GM10847 (cell line): Measurements from ENCODE around the gene GMDS.
A peak's percentile ranks its signal among the peaks of the same experiment; 100 is the strongest.

Experiments used
- POLR2A ChIP-seq: IDR thresholded peaks from 2 replicates; pipeline ENCODE4 v1.6.1; 2011; ENCODE audit not compliant: insufficient read length; ENCODE audit errors: extremely low read depth

GMDS gene

GRCh38 chr6:2245103-2245876, at the start of gene GMDS:
GMDS (minus strand) TSS chr6:2245605.
- peak; percentile 75 for TF ChIP-seq POLR2A

GRCh38 chr6:2285510-2285909, 40.1 kb upstream of the GMDS start:
- no peak for TF ChIP-seq POLR2A

GRCh38 chr6:2275892-2276242, 30.5 kb upstream of the GMDS start:
- TF ChIP-seq POLR2A: no peak

- no peak for TF ChIP-seq POLR2A
Observed at GRCh38 chr6:2274981-2275891, 29.8 kb upstream of the GMDS start.

GRCh38 chr6:2272696-2273095, 27.3 kb upstream of the GMDS start:
- no peak for TF ChIP-seq POLR2A

- TF ChIP-seq POLR2A: no peak
Observed at GRCh38 chr6:2270054-2270453, 24.6 kb upstream of the GMDS start.

- TF ChIP-seq POLR2A: no peak
Observed at GRCh38 chr6:2266841-2267240, 21.4 kb upstream of the GMDS start.

- no peak for TF ChIP-seq POLR2A
Observed at GRCh38 chr6:2266031-2266795, 20.8 kb upstream of the GMDS start.

GRCh38 chr6:2264932-2265331, 19.5 kb upstream of the GMDS start:
- no peak for TF ChIP-seq POLR2A

- TF ChIP-seq POLR2A: no peak
Observed at GRCh38 chr6:2263896-2264295, 18.5 kb upstream of the GMDS start.

- TF ChIP-seq POLR2A: no peak
Observed at GRCh38 chr6:2259574-2259973, 14.2 kb upstream of the GMDS start.

GRCh38 chr6:2259002-2259494, 13.6 kb upstream of the GMDS start:
- TF ChIP-seq POLR2A: no peak

- no peak for TF ChIP-seq POLR2A
Observed at GRCh38 chr6:2258112-2258511, 12.7 kb upstream of the GMDS start.

- TF ChIP-seq POLR2A: no peak
Observed at GRCh38 chr6:2257363-2257762, 12.0 kb upstream of the GMDS start.

- TF ChIP-seq POLR2A: no peak
Observed at GRCh38 chr6:2254747-2255146, 9.3 kb upstream of the GMDS start.
